Measurements from ENCODE around the gene KCP.

KCP gene

DNA sequence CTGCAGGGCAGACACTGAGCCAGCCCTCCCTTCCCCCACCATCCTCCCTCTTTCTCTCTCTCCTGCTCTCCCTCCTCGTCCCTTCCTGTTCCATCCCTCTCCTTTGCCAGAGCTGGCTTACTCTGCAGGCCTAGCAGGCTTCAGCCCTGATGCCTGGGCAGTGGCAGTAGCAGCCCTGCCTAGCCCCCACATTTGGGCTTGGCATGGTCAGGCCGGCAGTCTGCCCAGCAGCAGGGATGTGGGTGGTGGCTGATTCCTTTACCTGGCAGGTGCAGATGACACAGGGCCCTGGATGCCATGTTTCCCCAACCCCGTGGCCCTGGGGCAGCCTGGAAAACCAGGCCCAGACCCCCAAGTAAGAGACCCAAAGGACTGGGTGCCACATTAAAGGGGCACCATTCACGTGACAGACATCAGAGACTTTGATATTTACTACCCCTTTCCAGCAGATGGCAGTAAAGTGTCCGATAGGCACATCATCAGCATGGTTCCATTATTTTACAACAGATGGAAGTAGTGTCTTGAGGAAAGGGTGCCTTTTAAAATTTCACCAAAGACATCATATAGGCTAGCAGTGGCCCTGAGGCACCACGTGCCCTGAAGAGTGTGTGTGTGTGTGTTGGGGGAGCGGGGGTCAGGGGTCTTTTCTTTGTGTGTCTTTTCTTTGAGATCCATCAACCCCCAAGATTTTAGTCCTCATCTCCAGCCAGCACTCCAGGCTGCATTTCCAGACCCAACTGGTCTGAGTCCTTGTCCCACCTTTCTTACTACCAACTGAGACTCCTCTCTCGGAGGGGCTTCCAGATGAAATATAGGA, 5.9 kb downstream of the KCP start:
- Histone ChIP-seq H3K36me3 (ENCODE audit: insufficient read depth, low read length) (no peaks in the 10 kb centered on the region), H3K27ac (no peak overlapping the region), H3K9me3 (ENCODE audit: low read depth, low read length) (no peaks in the 10 kb centered on the region), H3K4me3 (no peak overlapping the region), H3K9ac (ENCODE audit: insufficient read length) (no peak overlapping the region)
- peak; percentile 22 for DNase-seq (ENCODE audit: low read depth, low spot score)
- TF ChIP-seq EZH2 (IDR thresholded peaks at IDR 0.05) (no peak), POLR2AphosphoS5 (IDR thresholded peaks at IDR 0.05; ENCODE audit: borderline replicate concordance, low read depth, low read length) (no peak), FOXP2 (optimal IDR thresholded peaks at IDR 0.05; ENCODE audit: control extremely low read depth, extremely low read length, insufficient read depth) (no peak)

DNA sequence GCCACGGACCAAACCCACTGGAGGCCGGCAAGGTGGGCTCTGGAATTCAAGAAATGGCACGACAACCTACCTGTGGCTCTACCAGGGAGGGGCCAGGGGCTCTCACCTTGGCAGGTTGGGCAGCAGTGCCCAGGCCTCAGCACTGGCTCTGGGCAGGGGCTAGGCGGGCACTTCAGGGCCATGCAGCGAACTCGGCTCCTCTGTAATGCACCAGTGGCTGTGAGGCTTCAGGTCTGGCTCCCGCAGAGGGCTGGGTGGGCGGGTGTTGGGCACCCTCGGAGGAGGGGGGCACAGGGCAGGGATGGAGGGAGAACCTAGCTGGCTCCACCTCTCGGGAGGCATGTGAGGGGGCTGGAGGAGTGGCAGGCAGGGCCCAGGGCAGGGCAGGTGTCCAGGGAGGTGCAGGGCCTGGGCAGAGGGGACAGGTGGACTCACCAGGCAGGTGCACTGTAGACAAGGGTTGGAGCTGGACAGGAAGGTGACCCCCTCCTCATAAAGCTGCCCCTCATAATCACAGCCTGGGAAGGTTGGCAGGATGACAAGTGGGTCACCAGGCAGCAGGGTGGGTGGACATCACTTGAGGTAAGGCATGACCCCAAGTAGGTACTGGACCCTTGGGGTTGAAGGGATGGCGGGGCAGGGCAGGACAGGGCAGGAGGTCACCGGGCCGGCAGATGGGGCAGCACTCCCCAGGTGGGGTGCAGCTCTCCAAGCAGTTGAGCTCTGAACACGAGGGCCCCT, 6.7 kb downstream of the KCP start:
- Histone ChIP-seq H3K27ac (no peak overlapping the region), H3K4me3 (no peak overlapping the region), H3K9ac (ENCODE audit: insufficient read length) (no peak overlapping the region), H3K36me3 (ENCODE audit: insufficient read depth, low read length) (no peaks in the 10 kb centered on the region), H3K9me3 (ENCODE audit: low read depth, low read length) (no peaks in the 10 kb centered on the region)
- TF ChIP-seq FOXP2 (optimal IDR thresholded peaks at IDR 0.05; ENCODE audit: control extremely low read depth, extremely low read length, insufficient read depth) (no peak), POLR2AphosphoS5 (IDR thresholded peaks at IDR 0.05; ENCODE audit: borderline replicate concordance, low read depth, low read length) (no peak), EZH2 (IDR thresholded peaks at IDR 0.05) (no peak)
- no peak for DNase-seq (ENCODE audit: low read depth, low spot score)

DNA sequence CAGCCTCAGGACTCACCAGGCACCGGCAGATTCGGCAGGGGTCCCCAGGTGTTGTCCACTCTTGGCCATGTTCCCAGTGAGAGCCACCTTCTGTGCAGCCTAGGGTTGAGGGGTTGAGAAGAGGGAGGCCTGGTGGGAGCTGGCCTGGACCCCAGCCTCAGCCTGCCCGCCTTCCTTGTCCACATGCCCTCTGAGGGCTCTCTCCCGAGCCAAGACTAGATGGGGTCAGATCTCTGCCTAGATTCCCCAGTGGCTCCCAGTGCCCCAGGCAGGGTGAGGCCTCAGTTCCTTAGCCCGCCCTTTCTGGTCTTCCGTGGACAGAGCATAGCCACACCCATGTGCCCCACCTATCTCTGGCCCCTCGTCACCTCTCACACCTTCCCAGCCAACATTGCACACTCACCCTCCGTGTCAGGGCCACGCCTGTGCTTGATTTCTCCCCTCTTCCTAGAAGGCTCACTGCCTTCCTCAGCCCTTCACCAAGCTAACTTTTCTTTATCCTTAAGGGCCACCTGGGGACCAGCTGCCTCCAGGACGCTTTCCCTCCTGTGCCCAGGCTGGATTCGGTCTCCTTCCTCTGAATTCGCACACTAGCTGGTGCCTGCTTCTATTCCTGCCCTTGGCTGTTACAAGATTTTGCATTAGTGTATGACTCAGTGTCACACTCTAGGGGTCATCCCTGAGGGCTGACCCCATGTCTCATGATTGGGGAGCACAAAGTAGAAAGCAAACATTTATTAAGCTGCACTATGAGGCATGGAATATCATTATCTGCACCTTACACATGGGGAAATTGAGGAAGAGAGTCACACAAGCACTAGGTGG, 7.5 kb downstream of the KCP start:
- Histone ChIP-seq H3K4me3 (no peak overlapping the region), H3K27ac (no peak overlapping the region), H3K9me3 (ENCODE audit: low read depth, low read length) (no peaks in the 10 kb centered on the region), H3K36me3 (ENCODE audit: insufficient read depth, low read length) (no peaks in the 10 kb centered on the region), H3K9ac (ENCODE audit: insufficient read length) (no peak overlapping the region)
- TF ChIP-seq EZH2 (IDR thresholded peaks at IDR 0.05) (no peak), POLR2AphosphoS5 (IDR thresholded peaks at IDR 0.05; ENCODE audit: borderline replicate concordance, low read depth, low read length) (no peak), FOXP2 (optimal IDR thresholded peaks at IDR 0.05; ENCODE audit: control extremely low read depth, extremely low read length, insufficient read depth) (no peak)
- no peak for DNase-seq (ENCODE audit: low read depth, low spot score)

DNA sequence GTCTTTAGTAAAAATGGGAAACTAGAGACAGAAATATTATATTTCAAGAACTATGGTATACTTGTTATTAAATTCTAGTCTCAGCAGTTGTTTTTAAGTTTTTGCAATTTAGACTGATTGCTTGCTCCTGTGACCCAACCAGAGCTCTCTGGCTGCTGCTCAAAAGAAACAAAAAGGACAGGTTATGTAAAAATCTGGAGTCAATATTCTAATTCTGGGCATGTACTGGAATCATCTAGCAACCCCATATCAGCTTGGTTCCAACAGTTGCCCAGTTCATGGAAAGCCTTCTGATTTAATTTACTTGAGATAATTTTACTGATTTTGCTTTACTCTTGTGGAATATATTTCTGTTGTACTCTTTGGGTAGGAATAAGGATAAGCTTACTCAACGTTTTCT, 10.3 kb downstream of the KCP start:
- TF ChIP-seq EZH2 (IDR thresholded peaks at IDR 0.05) (no peak), POLR2AphosphoS5 (IDR thresholded peaks at IDR 0.05; ENCODE audit: borderline replicate concordance, low read depth, low read length) (no peak), FOXP2 (optimal IDR thresholded peaks at IDR 0.05; ENCODE audit: control extremely low read depth, extremely low read length, insufficient read depth) (no peak)
- DNase-seq (ENCODE audit: low read depth, low spot score): no peak
- H3K27ac ChIP-seq: no peak overlapping the region
- no peak overlapping the region for H3K4me3 ChIP-seq
- H3K9ac ChIP-seq (ENCODE audit: insufficient read length): no peak overlapping the region
- no peaks in the 10 kb centered on the region for H3K9me3 ChIP-seq (ENCODE audit: low read depth, low read length)
- H3K36me3 ChIP-seq (ENCODE audit: insufficient read depth, low read length): no peaks in the 10 kb centered on the region

DNA sequence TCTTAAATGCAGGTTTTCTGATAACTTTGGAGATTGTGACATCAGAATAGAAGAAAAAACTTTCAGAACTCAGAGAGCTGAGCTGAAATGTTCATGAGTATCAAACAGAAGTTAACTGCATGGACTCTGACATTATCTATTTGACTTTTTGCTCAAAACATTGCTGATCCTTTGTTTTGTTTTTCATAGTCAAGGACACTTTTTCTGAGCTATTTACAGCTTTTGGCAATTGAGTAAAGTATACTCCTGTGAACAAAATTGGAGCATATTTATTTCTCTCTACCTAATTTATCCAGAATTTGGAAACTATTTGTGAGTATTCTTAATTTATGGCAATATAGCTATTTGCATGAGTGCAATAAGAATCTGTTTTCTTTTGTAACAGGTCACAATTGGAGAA, 11.1 kb downstream of the KCP start:
- H3K4me3 ChIP-seq: no peak overlapping the region
- TF ChIP-seq FOXP2 (optimal IDR thresholded peaks at IDR 0.05; ENCODE audit: control extremely low read depth, extremely low read length, insufficient read depth) (no peak), EZH2 (IDR thresholded peaks at IDR 0.05) (no peak), POLR2AphosphoS5 (IDR thresholded peaks at IDR 0.05; ENCODE audit: borderline replicate concordance, low read depth, low read length) (no peak)
- no peak overlapping the region for H3K27ac ChIP-seq

DNA sequence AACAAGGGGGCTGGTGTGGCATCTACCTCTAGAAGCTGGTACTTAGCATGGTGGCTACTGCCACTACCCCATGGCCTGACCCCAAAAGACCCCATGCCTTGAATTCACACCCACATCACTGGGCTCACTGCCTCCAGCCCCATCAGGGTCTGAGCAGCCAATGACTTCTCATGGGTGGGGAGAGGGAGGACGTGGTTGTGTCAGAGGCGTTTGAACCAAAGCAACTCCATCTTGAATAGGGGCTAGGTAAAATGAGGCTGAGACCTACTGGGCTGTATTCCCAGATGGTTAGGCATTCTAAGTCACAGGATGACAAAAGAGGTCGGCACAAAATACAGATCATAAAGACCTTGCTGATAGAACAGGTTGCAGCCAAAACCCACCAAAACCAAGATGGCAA, 15.2 kb downstream of the KCP start:
- Histone ChIP-seq H3K36me3 (ENCODE audit: insufficient read depth, low read length) (no peaks in the 10 kb centered on the region), H3K27ac (no peak overlapping the region), H3K9me3 (ENCODE audit: low read depth, low read length) (no peaks in the 10 kb centered on the region), H3K9ac (ENCODE audit: insufficient read length) (no peak overlapping the region), H3K4me3 (no peak overlapping the region)
- no peak for DNase-seq (ENCODE audit: low read depth, low spot score)
- TF ChIP-seq EZH2 (IDR thresholded peaks at IDR 0.05) (no peak), FOXP2 (optimal IDR thresholded peaks at IDR 0.05; ENCODE audit: control extremely low read depth, extremely low read length, insufficient read depth) (no peak), POLR2AphosphoS5 (IDR thresholded peaks at IDR 0.05; ENCODE audit: borderline replicate concordance, low read depth, low read length) (no peak)

More for the DNA sequence above, 11.1 kb downstream of the KCP start:
- no peak for DNase-seq (ENCODE audit: low read depth, low spot score)
- no peaks in the 10 kb centered on the region for H3K9me3 ChIP-seq (ENCODE audit: low read depth, low read length)
- no peak overlapping the region for H3K9ac ChIP-seq (ENCODE audit: insufficient read length)
- no peaks in the 10 kb centered on the region for H3K36me3 ChIP-seq (ENCODE audit: insufficient read depth, low read length)

DNA sequence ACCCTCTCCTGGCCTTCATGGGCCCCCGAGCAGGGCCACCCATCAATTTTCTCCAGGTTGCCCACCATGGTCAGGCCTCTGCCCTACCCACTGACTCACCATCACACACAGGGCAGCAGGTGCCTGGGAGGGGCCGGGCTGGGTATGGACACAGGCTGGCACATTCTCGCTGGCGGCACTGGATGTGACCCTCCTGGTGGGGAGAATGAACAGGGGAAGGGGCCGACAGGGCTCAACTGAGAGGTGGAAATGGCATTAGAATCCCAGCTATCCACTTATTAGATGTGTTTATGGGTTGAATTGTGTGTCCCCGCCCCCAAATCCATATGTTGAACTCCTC, 16.4 kb downstream of the KCP start:
- DNase-seq (ENCODE audit: low read depth, low spot score): no peak
- no peak overlapping the region for H3K27ac ChIP-seq
- H3K9me3 ChIP-seq (ENCODE audit: low read depth, low read length): no peaks in the 10 kb centered on the region
- H3K9ac ChIP-seq (ENCODE audit: insufficient read length): no peak overlapping the region
- H3K36me3 ChIP-seq (ENCODE audit: insufficient read depth, low read length): no peaks in the 10 kb centered on the region
- no peak overlapping the region for H3K4me3 ChIP-seq
- TF ChIP-seq EZH2 (IDR thresholded peaks at IDR 0.05) (no peak), FOXP2 (optimal IDR thresholded peaks at IDR 0.05; ENCODE audit: control extremely low read depth, extremely low read length, insufficient read depth) (no peak), POLR2AphosphoS5 (IDR thresholded peaks at IDR 0.05; ENCODE audit: borderline replicate concordance, low read depth, low read length) (no peak)
